Natural killer cell (primary cell): Measurements from ENCODE around the gene ANKRD34A. TPM values are rescaled to one million over a fixed set of nuclear protein-coding genes. Genes with fewer than 3 reads are reported as not detected.

Source experiments
- ATAC-seq, 3 donors: fragments of 150-1000 bp in 2 of 3; fragments of 200-7000 bp in 1 of 3; cut with Tn5 transposase; 1 replicate in 1 of 3; 2 replicates in 2 of 3; pipeline ENCODE4 v1.10.0; 2021; ENCODE audit warnings: mild to moderate bottlenecking in 2 of 3, moderate library complexity in 2 of 3
- DNase-seq, 2 donors: peaks; one replicate each; pipeline versions ENCODE4 v3.0.0 to v3.0.0-alpha.2; 2013 to 2021; ENCODE audit warnings: mixed read lengths in 1 of 2
- H3K27ac ChIP-seq: one replicate; pipeline ENCODE4 v1.5.1; 2013; ENCODE audit warnings: mild to moderate bottlenecking, low read length
- H3K27me3 ChIP-seq: one replicate; pipeline ENCODE4 v1.6.1; 2013; ENCODE audit warnings: low read length; ENCODE audit not compliant: control insufficient read depth, insufficient read depth
- H3K36me3 ChIP-seq: one replicate; pipeline ENCODE4 v1.6.1; 2013; ENCODE audit warnings: low read length; ENCODE audit not compliant: control insufficient read depth, insufficient read depth
- H3K4me1 ChIP-seq: one replicate; pipeline ENCODE4 v1.6.1; 2013; ENCODE audit warnings: low read length; ENCODE audit not compliant: control insufficient read depth, insufficient read depth
- H3K4me3 ChIP-seq: one replicate; pipeline ENCODE4 v1.5.1; 2013; ENCODE audit warnings: low read length
- H3K9me3 ChIP-seq: one replicate; pipeline ENCODE4 v1.6.1; 2013; ENCODE audit warnings: low read length; ENCODE audit not compliant: control insufficient read depth, insufficient read depth
- H3K27ac Mint-ChIP-seq, 2 donors: one replicate each; pipeline ENCODE4 v1.8.0; 2022; ENCODE audit warnings: mild to moderate bottlenecking in 2 of 2, mixed read lengths in 2 of 2, moderate library complexity in 1 of 2
- H3K27me3 Mint-ChIP-seq, 2 donors: one replicate each; pipeline ENCODE4 v1.8.0; 2022; ENCODE audit warnings: low read depth in 2 of 2, mixed read lengths in 2 of 2
- H3K36me3 Mint-ChIP-seq: one replicate; pipeline ENCODE4 v1.8.0; 2022; ENCODE audit warnings: mixed read lengths
- H3K4me1 Mint-ChIP-seq, 2 donors: one replicate each; pipeline ENCODE4 v1.8.0; 2022; ENCODE audit warnings: mixed read lengths in 2 of 2
- H3K4me3 Mint-ChIP-seq: one replicate; pipeline ENCODE4 v1.8.0; 2022; ENCODE audit warnings: mild to moderate bottlenecking, moderate library complexity, mixed read lengths
- H3K9me3 Mint-ChIP-seq, 2 donors: one replicate each; pipeline ENCODE4 v1.8.0; 2022; ENCODE audit warnings: mixed read lengths in 2 of 2
- WGBS: methylation state at CpG from one replicate; pipeline ENCODE4 v1.1.7; 2013; ENCODE audit warnings: missing lambda C conversion rate; ENCODE audit not compliant: insufficient coverage; 5-methylcytosine and 5-hydroxymethylcytosine counted together
- intact Hi-C: fragments of 100-400 bp; cut with micrococcal nuclease; formaldehyde crosslinking; loops from one replicate; pipeline ENCODE4 v1.14.2; 2022
- total RNA-seq, 4 donors: library from RNA; stranded (reverse); fragments of 120-200 nt in 1 of 4; gene quantifications; one replicate each; pipeline versions ENCODE4 v1.2.3 to v1.2.4, GENCODE V29; 2013 to 2022
- TF ChIP-seq, protein P1 (sequence below): fragments of 200-600 bp; IDR thresholded peaks from one replicate; pipeline ENCODE4 v1.8.0; 2022; ENCODE audit warnings: antibody characterized with exemption

Gene ANKRD34A
- total RNA-seq, 3 donors from 2014 or later (not counting 1 experiment from before 2014, with no cell fraction given), result 1.4 to 1.9 (median 1.4) TPM

DNA sequence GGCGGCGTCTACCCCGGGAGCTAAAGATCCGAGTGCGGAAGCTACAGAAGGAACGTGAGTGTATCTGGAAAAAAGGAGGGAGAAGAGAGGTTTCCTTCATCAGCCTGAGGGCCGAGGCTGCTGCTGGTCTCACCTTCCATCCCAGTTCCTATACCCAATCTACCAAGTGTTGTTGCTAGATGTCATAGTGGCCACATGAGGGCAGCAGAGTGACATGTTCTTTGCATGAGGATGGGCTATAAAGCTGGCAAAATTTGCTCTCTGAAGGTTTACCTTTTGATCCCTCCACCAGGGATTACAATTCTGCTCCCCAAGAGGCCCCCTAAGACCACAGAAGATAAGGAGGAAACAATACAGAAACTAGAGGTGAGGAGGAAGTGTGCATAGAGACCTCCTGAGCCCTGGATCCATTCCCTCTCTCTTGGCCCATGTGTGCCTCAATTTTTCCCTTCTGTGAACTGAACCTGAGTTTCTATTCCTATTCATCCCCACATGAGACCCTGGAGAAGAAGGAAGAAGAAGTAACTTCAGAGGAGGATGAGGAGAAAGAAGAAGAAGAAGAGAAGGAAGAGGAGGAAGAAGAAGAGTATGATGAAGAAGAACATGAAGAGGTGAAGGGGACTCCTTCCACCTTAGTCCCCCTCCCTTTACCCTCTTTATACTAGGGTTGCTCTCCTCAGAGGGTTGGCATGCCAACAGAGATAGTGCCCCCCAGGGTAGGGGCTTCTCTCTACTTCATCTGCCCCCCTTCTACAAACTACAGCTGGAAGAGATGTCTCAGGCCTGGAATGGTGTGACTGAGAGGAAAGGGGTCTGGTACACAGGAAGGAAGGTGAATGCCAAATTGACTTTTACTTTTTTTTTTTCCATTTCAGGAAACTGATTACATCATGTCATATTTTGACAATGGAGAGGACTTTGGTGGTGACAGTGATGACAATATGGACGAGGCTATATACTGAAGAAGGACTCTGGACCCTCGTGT lies 13.4 kb upstream of the ANKRD34A start:
- ATAC-seq, result peak; percentile 37 to 61 (median 52)
- H3K4me3 ChIP-seq, result no peak overlapping the region

DNA sequence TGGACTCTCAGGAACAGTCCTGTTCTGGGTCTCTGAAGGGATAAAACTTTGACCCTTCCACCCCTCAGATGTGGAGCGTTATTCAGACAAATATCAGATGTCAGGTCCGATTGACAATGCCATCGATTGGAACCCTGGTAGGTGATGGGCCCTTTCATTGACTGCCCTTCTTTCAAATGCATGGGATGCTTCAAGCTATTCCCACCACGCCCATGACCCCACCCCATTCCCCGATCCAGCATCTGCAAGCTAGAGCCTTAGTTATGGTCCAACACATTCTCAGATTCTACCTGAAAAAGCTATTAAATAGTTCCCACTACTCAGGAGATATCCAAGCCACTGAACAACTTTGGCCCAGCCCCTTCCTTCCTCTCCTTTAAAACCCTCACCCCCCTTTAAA lies 12.6 kb upstream of the ANKRD34A start:
- Histone ChIP-seq H3K4me1 (peaks cover 46% of the 10 kb centered on the region), H3K9me3 (no peaks in the 10 kb centered on the region), H3K27ac (no peak overlapping the region), H3K27me3 (no peaks in the 10 kb centered on the region), H3K4me3 (no peak overlapping the region), H3K36me3 (peaks cover 6% of the 10 kb centered on the region)
- H3K27me3 Mint-ChIP-seq, result no peaks in the 10 kb centered on the region
- 92% methylated on average over 5 of the region's 5 CpGs for WGBS
- H3K9me3 Mint-ChIP-seq, result no peaks in the 10 kb centered on the region
- H3K27ac Mint-ChIP-seq, result no peak overlapping the region
- no peak for ATAC-seq
- TF ChIP-seq, protein P1, sequence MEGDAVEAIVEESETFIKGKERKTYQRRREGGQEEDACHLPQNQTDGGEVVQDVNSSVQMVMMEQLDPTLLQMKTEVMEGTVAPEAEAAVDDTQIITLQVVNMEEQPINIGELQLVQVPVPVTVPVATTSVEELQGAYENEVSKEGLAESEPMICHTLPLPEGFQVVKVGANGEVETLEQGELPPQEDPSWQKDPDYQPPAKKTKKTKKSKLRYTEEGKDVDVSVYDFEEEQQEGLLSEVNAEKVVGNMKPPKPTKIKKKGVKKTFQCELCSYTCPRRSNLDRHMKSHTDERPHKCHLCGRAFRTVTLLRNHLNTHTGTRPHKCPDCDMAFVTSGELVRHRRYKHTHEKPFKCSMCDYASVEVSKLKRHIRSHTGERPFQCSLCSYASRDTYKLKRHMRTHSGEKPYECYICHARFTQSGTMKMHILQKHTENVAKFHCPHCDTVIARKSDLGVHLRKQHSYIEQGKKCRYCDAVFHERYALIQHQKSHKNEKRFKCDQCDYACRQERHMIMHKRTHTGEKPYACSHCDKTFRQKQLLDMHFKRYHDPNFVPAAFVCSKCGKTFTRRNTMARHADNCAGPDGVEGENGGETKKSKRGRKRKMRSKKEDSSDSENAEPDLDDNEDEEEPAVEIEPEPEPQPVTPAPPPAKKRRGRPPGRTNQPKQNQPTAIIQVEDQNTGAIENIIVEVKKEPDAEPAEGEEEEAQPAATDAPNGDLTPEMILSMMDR, result no peak
- H3K4me1 Mint-ChIP-seq, result peaks cover 10 to 17% of the 10 kb centered on the region in 2 donors
- H3K4me3 Mint-ChIP-seq, result no peak overlapping the region
- no peaks in the 10 kb centered on the region for H3K36me3 Mint-ChIP-seq
- DNase-seq, result no peak
- intact Hi-C loops, result loop anchor here (1.0 to 5.0 kb wide), 4 partner anchors 36 to 130 kb away; partner anchors contain the start of genes NUDT17 and RBM8A

More for the DNA sequence above, 13.4 kb upstream of the ANKRD34A start:
- H3K9me3 ChIP-seq, result no peaks in the 10 kb centered on the region
- Mint-ChIP-seq H3K4me3 (no peak overlapping the region), H3K27ac (no peak overlapping the region), H3K4me1 (peaks cover 14 to 18% of the 10 kb centered on the region in 2 donors), H3K27me3 (no peaks in the 10 kb centered on the region), H3K36me3 (no peaks in the 10 kb centered on the region), H3K9me3 (no peaks in the 10 kb centered on the region)
- intact Hi-C loops, result loop anchor here (1.0 to 5.0 kb wide), 7 partner anchors 13 to 130 kb away; partner anchors contain the start of genes ANKRD34A, NUDT17, POLR3GL and RBM8A
- H3K4me1 ChIP-seq, result peaks cover 53% of the 10 kb centered on the region
- TF ChIP-seq, protein P1, result peak; percentile 86
- H3K36me3 ChIP-seq, result peaks cover 6% of the 10 kb centered on the region
- no peaks in the 10 kb centered on the region for H3K27me3 ChIP-seq
- peak overlapping the region; percentile 97 for H3K27ac ChIP-seq
- DNase-seq, result peak; percentile 62 to 94
- 30% methylated on average over 9 of the region's 9 CpGs for WGBS

- Mint-ChIP-seq H3K27ac (peak overlapping the region in 1 of 2 donors; percentile 54), H3K27me3 (no peaks in the 10 kb centered on the region), H3K4me1 (peaks cover 4 to 23% of the 10 kb centered on the region in 2 donors), H3K9me3 (no peaks in the 10 kb centered on the region), H3K36me3 (no peaks in the 10 kb centered on the region), H3K4me3 (no peak overlapping the region)
- TF ChIP-seq, protein P1, result no peak
- intact Hi-C loops, result loop anchor here (5.0 kb wide), 2 partner anchors 48 to 128 kb away; partner anchors contain the start of genes NUDT17 and RBM8A
- no peak for DNase-seq
- 96% methylated on average over 4 of the region's 4 CpGs for WGBS
- Histone ChIP-seq H3K4me3 (no peak overlapping the region), H3K4me1 (peaks cover 32% of the 10 kb centered on the region), H3K27me3 (no peaks in the 10 kb centered on the region), H3K36me3 (peaks cover 6% of the 10 kb centered on the region), H3K9me3 (no peaks in the 10 kb centered on the region), H3K27ac (no peak overlapping the region)
- ATAC-seq, result no peak
Measured at GRCh38 chr1:145975216-145975615, 10.8 kb upstream of the ANKRD34A start.
